WTC11 (cell line): ENCODE data around the gene RUVBL1. TPM values are rescaled to one million over a fixed set of nuclear protein-coding genes. Genes with fewer than 3 reads are reported as not detected.

Source experiments
- ATAC-seq: fragments of 200-7000 bp; cut with Tn5 transposase; 2 replicates; pipeline ENCODE4 v1.10.0; 2021; ENCODE audit warnings: mild to moderate bottlenecking, moderate library complexity
- CTCF ChIA-PET: fragments of 300-600 bp; sonication (Branson Sonifier 250); formaldehyde crosslinking; loops from one replicate; lab custom pipeline; 2021; ENCODE audit warnings: antibody characterized with exemption; lab: Charles Lee
- POLR2A ChIA-PET: fragments of 350-600 bp; sonication (Branson Sonifier 250); formaldehyde crosslinking; loops from one replicate; lab custom pipeline; 2021; ENCODE audit warnings: antibody characterized with exemption; lab: Charles Lee
- DNase-seq: peaks from one replicate; pipeline ENCODE4 v3.0.0; 2021; ENCODE audit warnings: low spot score
- H3K27ac Mint-ChIP-seq: 2 replicates; pipeline ENCODE4 v1.8.0; 2021; ENCODE audit warnings: mixed read lengths
- H3K27me3 Mint-ChIP-seq: 2 replicates; pipeline ENCODE4 v1.8.0; 2021; ENCODE audit warnings: low read depth, mild to moderate bottlenecking, moderate library complexity, mixed read lengths
- H3K36me3 Mint-ChIP-seq: 2 replicates; pipeline ENCODE4 v1.8.0; 2021; ENCODE audit warnings: mixed read lengths
- H3K4me1 Mint-ChIP-seq: 2 replicates; pipeline ENCODE4 v1.8.0; 2022; ENCODE audit warnings: mixed read lengths
- H3K4me3 Mint-ChIP-seq: 2 replicates; pipeline ENCODE4 v1.8.0; 2021; ENCODE audit warnings: mild to moderate bottlenecking, moderate library complexity, mixed read lengths
- H3K9me3 Mint-ChIP-seq: 2 replicates; pipeline ENCODE4 v1.8.0; 2021; ENCODE audit warnings: mixed read lengths
- CREM ChIP-seq: sonication (generic); formaldehyde crosslinking; IDR thresholded peaks from 2 replicates; pipeline ENCODE4 v1.8.1; 2022; ENCODE audit warnings: mild to moderate bottlenecking, missing genetic modification reagents, moderate library complexity
- EMX1 ChIP-seq: fragments of 250-450 bp; sonication (Bioruptor Pico); IDR thresholded peaks from 2 replicates; pipeline ENCODE4 v1.8.0; 2021; ENCODE audit warnings: mild to moderate bottlenecking
- FOXK1 ChIP-seq: sonication (generic); formaldehyde crosslinking; IDR thresholded peaks from 2 replicates; pipeline ENCODE4 v1.8.0; 2022; ENCODE audit warnings: mild to moderate bottlenecking, moderate library complexity, missing genetic modification reagents
- FOXP1 ChIP-seq: sonication (generic); formaldehyde crosslinking; IDR thresholded peaks from 2 replicates; pipeline ENCODE4 v1.8.0; 2022; ENCODE audit warnings: missing genetic modification reagents, mild to moderate bottlenecking, moderate library complexity, borderline replicate concordance
- GRHL2 ChIP-seq: fragments of 250-450 bp; sonication (Bioruptor Pico); IDR thresholded peaks from 2 replicates; pipeline ENCODE4 v1.8.0; 2022; ENCODE audit warnings: mild to moderate bottlenecking, moderate library complexity; ENCODE audit not compliant: insufficient replicate concordance, severe bottlenecking
- GTF2I ChIP-seq: fragments of 250-450 bp; sonication (Bioruptor Pico); conservative IDR thresholded peaks from 2 replicates; pipeline ENCODE4 v1.4.0; 2021; ENCODE audit warnings: mild to moderate bottlenecking
- JAZF1 ChIP-seq: fragments of 250-450 bp; sonication (Bioruptor Pico); IDR thresholded peaks from 2 replicates; pipeline ENCODE4 v1.9.0; 2021; ENCODE audit warnings: moderate library complexity, mild to moderate bottlenecking, inconsistent platforms
- NFYB ChIP-seq: sonication (generic); formaldehyde crosslinking; conservative IDR thresholded peaks from 2 replicates; pipeline ENCODE4 v1.8.0; 2022; ENCODE audit warnings: low read depth, missing genetic modification reagents
- NR3C1 ChIP-seq: sonication (generic); formaldehyde crosslinking; conservative IDR thresholded peaks from 2 replicates; pipeline ENCODE4 v1.8.1; 2023; ENCODE audit warnings: low read depth, mild to moderate bottlenecking, missing genetic modification reagents
- RORB ChIP-seq: fragments of 250-450 bp; sonication (Bioruptor Pico); IDR thresholded peaks from 2 replicates; pipeline ENCODE4 v1.9.0; 2021; ENCODE audit warnings: mild to moderate bottlenecking
- SMAD3 ChIP-seq: sonication (generic); formaldehyde crosslinking; IDR thresholded peaks from 2 replicates; pipeline ENCODE4 v1.8.0; 2022; ENCODE audit warnings: missing genetic modification reagents, mild to moderate bottlenecking, borderline replicate concordance
- SMAD4 ChIP-seq: sonication (generic); formaldehyde crosslinking; IDR thresholded peaks from 2 replicates; pipeline ENCODE4 v1.8.0; 2022; ENCODE audit warnings: mild to moderate bottlenecking, missing genetic modification reagents
- TP53 ChIP-seq: sonication (generic); formaldehyde crosslinking; IDR thresholded peaks from 2 replicates; pipeline ENCODE4 v1.8.1; 2023; ENCODE audit warnings: mild to moderate bottlenecking, missing genetic modification reagents
- ZNF138 ChIP-seq: sonication (generic); formaldehyde crosslinking; conservative IDR thresholded peaks from 2 replicates; pipeline ENCODE4 v1.8.1; 2022; ENCODE audit warnings: mild to moderate bottlenecking, moderate library complexity, missing genetic modification reagents
- ZNF219 ChIP-seq: sonication (generic); formaldehyde crosslinking; IDR thresholded peaks from 2 replicates; pipeline ENCODE4 v1.8.0; 2023; ENCODE audit warnings: missing genetic modification reagents, mild to moderate bottlenecking, borderline replicate concordance
- ZNF232 ChIP-seq: sonication (generic); formaldehyde crosslinking; IDR thresholded peaks from 2 replicates; pipeline ENCODE4 v1.8.0; 2022; ENCODE audit warnings: mild to moderate bottlenecking, missing genetic modification reagents
- ZNF423 ChIP-seq: fragments of 250-450 bp; sonication (Bioruptor Pico); IDR thresholded peaks from 2 replicates; pipeline ENCODE4 v2.1.2; 2022; ENCODE audit warnings: mild to moderate bottlenecking, moderate library complexity
- total RNA-seq: library from RNA; stranded (reverse); gene quantifications from 3 replicates; pipeline ENCODE4 v1.2.3, GENCODE V29; 2021
- TF ChIP-seq, protein P1 (sequence below): sonication (generic); formaldehyde crosslinking; IDR thresholded peaks from 2 replicates; pipeline ENCODE4 v1.8.1; 2023; ENCODE audit warnings: mild to moderate bottlenecking, moderate library complexity, missing genetic modification reagents
- TF ChIP-seq, protein P2 (sequence below): fragments of 250-450 bp; sonication (Bioruptor Pico); IDR thresholded peaks from 2 replicates; pipeline ENCODE4 v1.9.0; 2021; ENCODE audit warnings: moderate library complexity, mild to moderate bottlenecking, inconsistent platforms, borderline replicate concordance
- TF ChIP-seq, protein P3 (sequence below): sonication (generic); formaldehyde crosslinking; conservative IDR thresholded peaks from 2 replicates; pipeline ENCODE4 v1.8.1; 2022; ENCODE audit warnings: mild to moderate bottlenecking, missing genetic modification reagents
- TF ChIP-seq, protein P4 (sequence below): sonication (generic); formaldehyde crosslinking; IDR thresholded peaks from 2 replicates; pipeline ENCODE4 v1.8.0; 2022; ENCODE audit warnings: mild to moderate bottlenecking, missing genetic modification reagents
- TF ChIP-seq, protein P5 (sequence below): fragments of 250-450 bp; sonication (Bioruptor Pico); IDR thresholded peaks from 2 replicates; pipeline ENCODE4 v1.9.0; 2021; ENCODE audit warnings: mild to moderate bottlenecking
- TF ChIP-seq, protein P6 (sequence below): sonication (generic); formaldehyde crosslinking; IDR thresholded peaks from 2 replicates; pipeline ENCODE4 v1.8.1; 2022; ENCODE audit warnings: mild to moderate bottlenecking, moderate library complexity, missing genetic modification reagents
- TF ChIP-seq, protein P7 (sequence below): fragments of 250-450 bp; sonication (Bioruptor Pico); conservative IDR thresholded peaks from 2 replicates; pipeline ENCODE4 v1.9.0; 2021; ENCODE audit warnings: mild to moderate bottlenecking

The RUVBL1 gene
- total RNA-seq, 1 experiment from 2014 or later: 118 TPM

DNA sequence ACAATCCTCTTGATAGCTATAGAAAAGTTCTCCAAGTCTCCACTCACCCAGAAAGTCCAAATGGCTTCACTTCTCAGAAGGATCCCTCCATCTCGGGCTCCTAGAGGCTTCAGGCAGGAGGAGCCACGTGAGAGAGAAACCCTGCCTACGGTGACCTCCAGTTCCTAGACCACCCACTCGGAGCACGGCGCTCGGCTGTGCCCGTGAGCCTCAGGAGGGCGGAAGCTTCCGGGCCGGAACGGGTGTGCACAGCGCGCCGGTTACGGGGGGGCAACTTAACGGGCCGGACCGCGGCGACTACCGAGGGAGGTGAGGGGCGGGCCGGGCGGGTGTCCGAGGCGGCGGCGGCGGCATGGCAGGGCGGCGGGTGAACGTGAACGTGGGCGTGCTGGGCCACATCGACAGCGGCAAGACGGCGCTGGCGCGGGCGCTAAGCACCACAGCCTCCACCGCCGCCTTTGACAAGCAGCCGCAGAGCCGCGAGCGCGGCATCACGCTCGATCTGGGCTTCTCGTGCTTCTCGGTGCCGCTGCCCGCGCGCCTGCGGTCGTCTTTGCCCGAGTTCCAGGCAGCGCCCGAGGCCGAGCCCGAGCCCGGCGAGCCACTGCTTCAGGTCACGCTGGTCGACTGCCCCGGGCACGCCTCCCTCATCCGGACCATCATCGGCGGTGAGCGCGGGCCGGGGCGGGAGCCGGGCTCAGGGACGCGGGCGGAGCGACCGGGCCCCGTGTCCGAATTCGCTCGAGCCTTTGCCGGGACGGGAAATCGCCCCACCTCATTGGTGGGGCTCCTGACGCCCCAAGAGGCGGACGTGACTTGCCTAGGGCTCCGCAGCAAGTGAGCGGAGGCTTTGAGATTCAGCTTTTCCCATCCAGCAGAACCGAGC lies 29.8 kb upstream of the RUVBL1 start, which contains the start of gene EEFSEC (continued):
- TF ChIP-seq, protein P1, sequence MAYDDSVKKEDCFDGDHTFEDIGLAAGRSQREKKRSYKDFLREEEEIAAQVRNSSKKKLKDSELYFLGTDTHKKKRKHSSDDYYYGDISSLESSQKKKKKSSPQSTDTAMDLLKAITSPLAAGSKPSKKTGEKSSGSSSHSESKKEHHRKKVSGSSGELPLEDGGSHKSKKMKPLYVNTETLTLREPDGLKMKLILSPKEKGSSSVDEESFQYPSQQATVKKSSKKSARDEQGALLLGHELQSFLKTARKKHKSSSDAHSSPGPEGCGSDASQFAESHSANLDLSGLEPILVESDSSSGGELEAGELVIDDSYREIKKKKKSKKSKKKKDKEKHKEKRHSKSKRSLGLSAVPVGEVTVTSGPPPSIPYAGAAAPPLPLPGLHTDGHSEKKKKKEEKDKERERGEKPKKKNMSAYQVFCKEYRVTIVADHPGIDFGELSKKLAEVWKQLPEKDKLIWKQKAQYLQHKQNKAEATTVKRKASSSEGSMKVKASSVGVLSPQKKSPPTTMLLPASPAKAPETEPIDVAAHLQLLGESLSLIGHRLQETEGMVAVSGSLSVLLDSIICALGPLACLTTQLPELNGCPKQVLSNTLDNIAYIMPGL (CRISPR knock-in tag): peak; percentile 91; the same call in 1 of the 2 replicates
- TF ChIP-seq ZNF138 (CRISPR knock-in tag): peak; percentile 83; the same call in 1 of the 2 replicates
- 0 out of 2 replicates have a peak, but pooled peaks have one; percentile 22 for TF ChIP-seq NR3C1 (CRISPR knock-in tag)
- TF ChIP-seq JAZF1 (CRISPR knock-in tag): no peak
- TF ChIP-seq GRHL2 (CRISPR knock-in tag): no peak
- peak; percentile 61 for TF ChIP-seq NFYB
- peak; percentile 59 for TF ChIP-seq FOXK1 (CRISPR knock-in tag)
- TF ChIP-seq FOXP1 (CRISPR knock-in tag): peak; percentile 97
- no peak for TF ChIP-seq ZNF423 (CRISPR knock-in tag)
- peak; percentile 26; the same call in 1 of the 2 replicates for TF ChIP-seq SMAD4
- TF ChIP-seq ZNF219 (CRISPR knock-in tag): 0 out of 2 replicates have a peak, but pooled peaks have one; percentile 77
- TF ChIP-seq ZNF232: no peak
- TF ChIP-seq CREM (CRISPR knock-in tag): no peak
- TF ChIP-seq TP53 (CRISPR knock-in tag): peak; percentile 67; the same call in 1 of the 2 replicates
- TF ChIP-seq, protein P2, sequence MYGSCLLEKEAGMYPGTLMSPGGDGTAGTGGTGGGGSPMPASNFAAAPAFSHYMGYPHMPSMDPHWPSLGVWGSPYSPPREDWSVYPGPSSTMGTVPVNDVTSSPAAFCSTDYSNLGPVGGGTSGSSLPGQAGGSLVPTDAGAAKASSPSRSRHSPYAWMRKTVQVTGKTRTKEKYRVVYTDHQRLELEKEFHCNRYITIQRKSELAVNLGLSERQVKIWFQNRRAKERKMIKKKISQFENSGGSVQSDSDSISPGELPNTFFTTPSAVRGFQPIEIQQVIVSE (CRISPR knock-in tag): no peak
- TF ChIP-seq, protein P3, sequence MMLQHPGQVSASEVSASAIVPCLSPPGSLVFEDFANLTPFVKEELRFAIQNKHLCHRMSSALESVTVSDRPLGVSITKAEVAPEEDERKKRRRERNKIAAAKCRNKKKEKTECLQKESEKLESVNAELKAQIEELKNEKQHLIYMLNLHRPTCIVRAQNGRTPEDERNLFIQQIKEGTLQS (CRISPR knock-in tag): no peak
- TF ChIP-seq, protein P4, sequence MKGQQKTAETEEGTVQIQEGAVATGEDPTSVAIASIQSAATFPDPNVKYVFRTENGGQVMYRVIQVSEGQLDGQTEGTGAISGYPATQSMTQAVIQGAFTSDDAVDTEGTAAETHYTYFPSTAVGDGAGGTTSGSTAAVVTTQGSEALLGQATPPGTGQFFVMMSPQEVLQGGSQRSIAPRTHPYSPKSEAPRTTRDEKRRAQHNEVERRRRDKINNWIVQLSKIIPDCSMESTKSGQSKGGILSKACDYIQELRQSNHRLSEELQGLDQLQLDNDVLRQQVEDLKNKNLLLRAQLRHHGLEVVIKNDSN (CRISPR knock-in tag): peak; percentile 67
- TF ChIP-seq, protein P5, sequence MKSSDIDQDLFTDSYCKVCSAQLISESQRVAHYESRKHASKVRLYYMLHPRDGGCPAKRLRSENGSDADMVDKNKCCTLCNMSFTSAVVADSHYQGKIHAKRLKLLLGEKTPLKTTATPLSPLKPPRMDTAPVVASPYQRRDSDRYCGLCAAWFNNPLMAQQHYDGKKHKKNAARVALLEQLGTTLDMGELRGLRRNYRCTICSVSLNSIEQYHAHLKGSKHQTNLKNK (CRISPR knock-in tag): no peak
- TF ChIP-seq RORB (CRISPR knock-in tag): no peak
- no peak; the same call in 1 of the 2 replicates for TF ChIP-seq SMAD3 (CRISPR knock-in tag)

DNA sequence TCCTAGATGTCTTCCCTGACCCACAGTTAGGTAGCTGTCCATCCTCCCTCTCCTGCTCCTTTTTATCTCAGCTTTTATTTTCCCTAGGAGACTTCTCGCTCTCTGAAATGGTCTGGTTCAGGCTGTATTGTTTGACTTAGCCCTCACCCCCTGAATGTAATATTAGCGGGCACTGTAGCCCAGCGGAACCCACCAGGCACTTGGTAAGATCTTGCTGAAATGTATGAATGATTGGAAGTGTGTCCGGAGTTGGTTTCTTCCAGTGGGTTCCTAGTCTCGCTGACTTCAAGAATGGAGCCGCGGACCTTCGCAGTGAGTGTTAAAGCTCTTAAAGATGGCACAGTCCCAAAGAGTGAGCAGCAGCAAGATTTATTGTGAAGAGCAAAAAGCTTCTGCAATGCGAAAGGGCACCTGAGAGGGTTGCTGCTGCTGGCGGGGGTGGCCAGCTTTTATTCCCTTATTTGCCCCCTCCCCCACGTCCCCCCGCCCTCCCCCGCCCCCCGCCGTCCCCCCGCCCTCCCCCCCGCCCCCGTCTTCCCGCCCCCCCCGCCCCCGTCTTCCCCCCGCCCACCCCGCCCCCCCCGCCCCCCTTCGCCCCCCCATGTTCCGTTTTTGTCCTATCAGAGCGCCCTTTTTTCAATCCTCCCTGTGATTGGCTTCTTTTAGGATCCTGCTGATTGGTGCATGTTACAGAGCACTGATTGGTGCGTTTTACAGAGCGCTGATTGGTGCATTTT lies 29.0 kb upstream of the RUVBL1 start:
- POLR2A ChIA-PET: interaction anchor here (0.7 to 1.1 kb wide), 2 partner anchors 29 to 345 kb away, joined by 3 to 4 read pairs; partner anchors contain the start of gene RUVBL1
- Mint-ChIP-seq H3K4me3 (peak overlapping the region; percentile 81), H3K36me3 (peaks cover 20% of the 10 kb centered on the region), H3K9me3 (peaks cover 16% of the 10 kb centered on the region), H3K27me3 (peaks cover 10% of the 10 kb centered on the region), H3K4me1 (0 out of 2 replicates have a peak, but pooled peaks cover 3% of the 10 kb centered on the region), H3K27ac (peak overlapping the region; percentile 94; the same call in 1 of the 2 replicates)
- CTCF ChIA-PET: interaction anchor here (1.0 to 1.7 kb wide), 5 partner anchors 18 to 74 kb away, joined by 3 to 5 read pairs (median 4); partner anchors contain the start of gene RUVBL1
- no peak for DNase-seq
- no peak for ATAC-seq
- TF ChIP-seq, protein P6, sequence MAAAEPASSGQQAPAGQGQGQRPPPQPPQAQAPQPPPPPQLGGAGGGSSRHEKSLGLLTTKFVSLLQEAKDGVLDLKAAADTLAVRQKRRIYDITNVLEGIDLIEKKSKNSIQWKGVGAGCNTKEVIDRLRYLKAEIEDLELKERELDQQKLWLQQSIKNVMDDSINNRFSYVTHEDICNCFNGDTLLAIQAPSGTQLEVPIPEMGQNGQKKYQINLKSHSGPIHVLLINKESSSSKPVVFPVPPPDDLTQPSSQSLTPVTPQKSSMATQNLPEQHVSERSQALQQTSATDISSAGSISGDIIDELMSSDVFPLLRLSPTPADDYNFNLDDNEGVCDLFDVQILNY (CRISPR knock-in tag): no peak
- TF ChIP-seq, protein P7, sequence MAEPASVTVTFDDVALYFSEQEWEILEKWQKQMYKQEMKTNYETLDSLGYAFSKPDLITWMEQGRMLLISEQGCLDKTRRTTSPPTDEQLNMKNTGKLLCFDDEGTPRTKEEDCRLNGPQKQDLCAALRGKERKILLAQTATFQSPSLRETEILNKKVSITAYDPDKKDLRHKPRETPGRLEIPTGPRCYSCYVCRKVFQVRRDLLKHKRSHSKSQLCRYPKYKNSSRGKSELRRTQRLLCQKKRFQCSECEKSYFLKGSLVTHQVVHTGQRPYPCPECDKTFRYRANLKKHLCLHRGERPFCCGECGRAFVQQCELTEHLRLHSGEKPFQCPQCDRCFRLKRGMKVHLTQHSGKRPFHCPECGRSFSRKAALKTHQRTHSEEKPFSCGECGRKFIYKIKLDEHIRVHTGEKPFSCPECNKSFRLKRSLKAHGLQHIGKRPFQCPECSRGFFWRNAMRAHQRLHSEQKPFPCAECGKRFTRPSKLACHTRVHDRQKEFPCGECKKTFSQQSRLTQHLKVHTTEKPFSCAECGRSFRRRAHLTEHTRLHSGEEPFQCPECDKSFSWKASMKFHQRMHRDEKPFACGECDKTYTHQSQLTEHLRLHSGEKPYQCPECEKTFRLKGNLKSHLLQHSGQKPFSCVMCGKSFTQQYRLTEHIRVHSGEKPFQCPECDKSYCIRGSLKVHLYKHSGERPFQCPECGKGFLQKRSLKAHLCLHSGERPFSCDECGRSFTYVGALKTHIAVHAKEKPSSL (CRISPR knock-in tag): no peak
- TF ChIP-seq, protein P1 (CRISPR knock-in tag): no peak
- TF ChIP-seq GTF2I (CRISPR knock-in tag) (no peak), EMX1 (no peak)
